AG09309 (cell line): ENCODE data around the gene VPS54.

ENCODE experiments used
- DNase-seq: peaks from one replicate; pipeline ENCODE4 v3.0.0-alpha.2; 2010; ENCODE audit warnings: low read depth
- H3K4me3 ChIP-seq: 2 replicates; pipeline ENCODE4 v1.5.1; 2011; ENCODE audit warnings: mild to moderate bottlenecking, low read depth, low read length, moderate library complexity; ENCODE audit not compliant: control insufficient read depth
- CTCF ChIP-seq: IDR thresholded peaks from 2 replicates; pipeline ENCODE4 v1.5.1; 2011; ENCODE audit warnings: mild to moderate bottlenecking, low read depth, low read length, inconsistent platforms; ENCODE audit not compliant: insufficient read depth, control insufficient read depth; ENCODE audit errors: missing control alignments

Gene VPS54

GRCh38 chr2:63899639-63900038 is 119.6 kb downstream of the VPS54 start:
- TF ChIP-seq CTCF, result no peak
- no peak for DNase-seq
- H3K4me3 ChIP-seq, result no peak overlapping the region

- H3K4me3 ChIP-seq, result no peak overlapping the region
- DNase-seq, result no peak
- TF ChIP-seq CTCF, result no peak
These were observed 120.4 kb downstream of the VPS54 start for GRCh38 chr2:63898839-63899238.

GRCh38 chr2:63894167-63894566 is 125.1 kb downstream of the VPS54 start:
- no peak overlapping the region for H3K4me3 ChIP-seq
- DNase-seq, result no peak
- TF ChIP-seq CTCF, result no peak

- DNase-seq, result no peak
- H3K4me3 ChIP-seq, result no peak overlapping the region
- no peak for TF ChIP-seq CTCF
These were observed 126.1 kb downstream of the VPS54 start for GRCh38 chr2:63893163-63893562.

GRCh38 chr2:63891488-63892030 is 127.7 kb downstream of the VPS54 start:
- TF ChIP-seq CTCF, result no peak
- DNase-seq, result no peak
- H3K4me3 ChIP-seq, result no peak overlapping the region

GRCh38 chr2:63890678-63891077 is 128.6 kb downstream of the VPS54 start:
- DNase-seq, result no peak
- no peak for TF ChIP-seq CTCF
- no peak overlapping the region for H3K4me3 ChIP-seq
